GM12878 (cell line): ENCODE data around the gene CUEDC1. TPM values are rescaled to one million over a fixed set of nuclear protein-coding genes. Genes with fewer than 3 reads are reported as not detected.

Experiments
- ATAC-seq: fragments of 200-7000 bp; cut with Tn5 transposase; 3 replicates; pipeline ENCODE4 v1.9.1; 2020; ENCODE audit warnings: mild to moderate bottlenecking, moderate library complexity
- BruUV-seq: library from RNA; stranded (reverse); fragments of 400-500 nt; replicated peaks from 2 replicates; lab custom pipeline; 2021; lab: Mats Ljungman, UMichigan
- CTCF ChIA-PET: fragments of 300-600 bp; sonication (Branson Sonifier 250); formaldehyde crosslinking; extraction: SDS; loops from one replicate; lab custom pipeline; 2021; ENCODE audit warnings: inconsistent platforms; lab: Yijun Ruan, JAX
- POLR2A ChIA-PET: fragments of 350-600 bp; formaldehyde crosslinking; extraction: SDS; loops from one replicate; lab custom pipeline; 2021; ENCODE audit warnings: inconsistent platforms; lab: Charles Lee
- RAD21 ChIA-PET: fragments of 300-600 bp; sonication (Branson Sonifier 250); formaldehyde crosslinking; loops from one replicate; lab custom pipeline; 2023; ENCODE audit warnings: antibody characterized with exemption; ENCODE audit not compliant: unreplicated experiment; lab: Charles Lee
- SMC1A ChIA-PET: fragments of 300-600 bp; sonication (Branson Sonifier 250); formaldehyde crosslinking; loops from one replicate; lab custom pipeline; 2023; ENCODE audit not compliant: unreplicated experiment, uncharacterized antibody; lab: Charles Lee
- DNase-seq: peaks from one replicate; pipeline ENCODE4 v3.0.0-alpha.2; 2011; ENCODE audit warnings: low read depth, low spot score
- FAIRE-seq: peaks from 3 replicates; lab custom pipeline; 2011; peaks lifted over from hg19 to GRCh38; lab: Jason Lieb, UNC
- H2AFZ ChIP-seq: 2 replicates; pipeline ENCODE4 v1.6.0; 2011; ENCODE audit warnings: low read depth, low read length, control low read depth; ENCODE audit not compliant: control insufficient read depth
- H3K27ac ChIP-seq: 2 replicates; pipeline ENCODE4 v1.5.1; 2011; ENCODE audit warnings: control low read depth; ENCODE audit not compliant: control insufficient read depth, insufficient read depth
- H3K27me3 ChIP-seq, 2 experiments: replicated peaks in 1 of 2; 2 replicates each; pipeline versions ENCODE4 v1.6.0 to v1.6.1; 2011; ENCODE audit warnings: low read length in 1 of 2; ENCODE audit not compliant: control insufficient read depth in 2 of 2, insufficient read depth in 2 of 2
- H3K36me3 ChIP-seq, 2 experiments: 2 replicates each; pipeline ENCODE4 v1.5.1; 2011; ENCODE audit warnings: low read length in 1 of 2; ENCODE audit not compliant: control insufficient read depth in 2 of 2, insufficient read depth in 2 of 2
- H3K4me1 ChIP-seq: 2 replicates; pipeline ENCODE4 v1.6.1; 2011; ENCODE audit warnings: mild to moderate bottlenecking, low read length, moderate library complexity, mixed read lengths; ENCODE audit not compliant: control insufficient read depth, insufficient read depth
- H3K4me2 ChIP-seq: 2 replicates; pipeline ENCODE4 v1.6.0; 2011; ENCODE audit warnings: control low read depth; ENCODE audit not compliant: control insufficient read depth, insufficient read depth
- H3K4me3 ChIP-seq: fragments of 200-600 bp; sonication (generic); 2 replicates; pipeline ENCODE4 v1.5.1; 2016
- H3K79me2 ChIP-seq: 2 replicates; pipeline ENCODE4 v1.6.0; 2011; ENCODE audit warnings: low read length; ENCODE audit not compliant: control insufficient read depth, insufficient read depth
- H3K9ac ChIP-seq: 2 replicates; pipeline ENCODE4 v1.8.0; 2011; ENCODE audit warnings: low read length, control low read depth, mixed read lengths; ENCODE audit not compliant: control insufficient read depth, insufficient read depth
- H3K9me3 ChIP-seq: replicated peaks from 3 replicates; pipeline ENCODE4 v1.5.1; 2011; ENCODE audit warnings: mild to moderate bottlenecking, low read length; ENCODE audit not compliant: control insufficient read depth, insufficient read depth
- H4K20me1 ChIP-seq: 2 replicates; pipeline ENCODE4 v1.6.0; 2011; ENCODE audit not compliant: control insufficient read depth, insufficient read depth
- FOXK2 ChIP-seq: fragments of 450-650 bp; IDR thresholded peaks from 2 replicates; pipeline ENCODE4 v1.6.1; 2017; ENCODE audit warnings: mild to moderate bottlenecking, moderate library complexity
- GABPA ChIP-seq: IDR thresholded peaks from 2 replicates; pipeline ENCODE4 v1.6.1; 2014; ENCODE audit warnings: antibody characterized with exemption, low read depth, mild to moderate bottlenecking, inconsistent platforms
- GATAD2B ChIP-seq: fragments of 450-650 bp; conservative IDR thresholded peaks from 2 replicates; pipeline ENCODE4 v1.6.1; 2017; ENCODE audit warnings: low read depth, mild to moderate bottlenecking, moderate library complexity
- IKZF1 ChIP-seq: fragments of 450-650 bp; conservative IDR thresholded peaks from 2 replicates; pipeline ENCODE4 v1.6.1; 2017; ENCODE audit warnings: antibody characterized with exemption, mild to moderate bottlenecking
- SUZ12 ChIP-seq: fragments of 200-600 bp; sonication (generic); IDR thresholded peaks from one replicate; pipeline ENCODE4 v1.6.1; 2018; ENCODE audit warnings: antibody characterized with exemption, mild to moderate bottlenecking; ENCODE audit not compliant: unreplicated experiment
- WGBS: methylation state at CpG from one replicate; pipeline ENCODE4 v1.1.6; 2016; ENCODE audit warnings: low lambda C conversion rate; ENCODE audit not compliant: insufficient replicate concordance, insufficient coverage; ENCODE audit errors: missing lambda C conversion rate; 5-methylcytosine and 5-hydroxymethylcytosine counted together
- in situ Hi-C: fragments of 300-500 bp; cut with MboI; formaldehyde crosslinking; loops from 9 replicates; pipeline ENCODE4 v1.14.3; 2018; ENCODE audit warnings: mixed read lengths
- intact Hi-C: fragments of 100-400 bp; cut with micrococcal nuclease; formaldehyde crosslinking; loops from one replicate; pipeline ENCODE4 v1.14.2; 2022; ENCODE audit not compliant: unreplicated experiment
- polyA plus RNA-seq, 11 experiments: library from polyadenylated mRNA; depleted of rRNA in 4 of 11; unstranded in 6 of 11; stranded (reverse) in 5 of 11; fragments of >200 nt; fragmentation: Nextera tagmentation in 4 of 11; fragmentation: Illumina TruSeq in 1 of 11; extraction: Ambion mirVana in 4 of 11; extraction: Trizol in 1 of 11; gene quantifications; 1 replicate in 1 of 11; 2 replicates in 10 of 11; pipeline versions ENCODE4 v1.2.1 to v1.2.3, GENCODE V29; 2011 to 2016; ENCODE audit warnings: inconsistent platforms in 2 of 11, missing spikeins in 2 of 11, low read depth in 1 of 11
- total RNA-seq, 4 experiments: library from RNA; depleted of rRNA in 3 of 4; stranded (reverse); fragments of >200 nt in 3 of 4; fragmentation: Illumina TruSeq in 1 of 4; extraction: Trizol in 1 of 4; gene quantifications; 2 replicates each; pipeline versions ENCODE4 v1.2.1 to v1.2.3, GENCODE V29; 2013 to 2021
- TF ChIP-seq, protein P1 (sequence below): fragments of 450-650 bp; IDR thresholded peaks from 2 replicates; pipeline ENCODE4 v1.6.1; 2017; ENCODE audit warnings: mild to moderate bottlenecking, moderate library complexity

The CUEDC1 gene
- total and polyA plus RNA-seq, 10 of the 15 experiments (the other 5 are each of a cell fraction or from before 2014, with no cell fraction given), result 0.24 to 7.4 (median 1.8) TPM

DNA sequence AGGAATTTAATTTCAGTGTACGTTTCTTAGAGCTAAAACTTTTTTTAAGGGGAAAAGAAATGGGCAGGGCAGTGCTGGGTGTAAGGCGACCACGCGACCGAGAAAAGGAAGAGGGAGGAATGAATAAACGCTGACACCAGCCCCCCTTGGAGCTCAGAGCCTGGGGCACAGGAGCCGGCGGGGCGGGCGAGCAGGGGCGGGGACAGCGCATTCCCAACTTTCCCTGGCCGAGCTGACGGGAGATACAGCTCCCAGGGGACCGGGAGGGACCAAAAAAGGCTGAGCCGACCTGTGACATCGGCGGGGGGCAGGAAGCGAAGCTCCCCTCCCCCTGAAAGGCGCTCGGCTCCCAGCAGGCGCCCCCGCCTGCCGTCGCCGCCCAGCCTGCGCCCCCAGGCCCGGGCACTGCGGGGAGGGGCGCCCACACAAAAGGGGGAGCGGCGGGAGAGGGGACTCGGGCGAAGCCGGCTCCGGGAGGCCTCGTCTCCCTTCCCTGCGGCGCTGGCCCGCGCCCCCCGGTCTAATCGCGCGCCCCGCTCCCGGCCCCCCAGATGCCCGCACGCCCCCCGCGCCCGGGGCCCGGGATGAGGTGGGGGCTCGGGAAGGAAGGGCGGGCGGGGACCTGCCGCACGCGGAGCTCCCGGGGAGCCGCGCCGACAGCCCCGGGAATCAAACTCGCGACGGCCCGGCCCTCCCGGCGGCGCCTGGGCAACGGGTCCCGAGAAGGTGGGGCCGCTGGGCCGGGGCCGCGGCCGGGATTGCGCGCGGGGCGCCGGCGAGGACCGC, 622 bp downstream of the CUEDC1 start:
- Histone ChIP-seq H4K20me1 (peaks cover 7% of the 10 kb centered on the region; the same call in 1 of the 2 replicates), H3K27me3 (peaks cover 0 to 2% of the 10 kb centered on the region in 2 experiments; a peak in 2 of 4 replicates), H3K9me3 (no peaks in the 10 kb centered on the region), H3K27ac (no peak overlapping the region), H3K79me2 (no peaks in the 10 kb centered on the region), H3K9ac (no peak overlapping the region), H2AFZ (no peak overlapping the region), H3K4me3 (peak overlapping the region; percentile 53; the same call in 1 of the 2 replicates), H3K4me2 (peak overlapping the region; percentile 56; the same call in 1 of the 2 replicates), H3K4me1 (peaks cover 28% of the 10 kb centered on the region), H3K36me3 (no peaks in the 10 kb centered on the region)
- in situ Hi-C loops (no loop called here), intact Hi-C loops (no loop called here)
- DNase-seq (no peak), ATAC-seq (no peak), FAIRE-seq (no peak)
- WGBS, result 2% methylated on average over 11 of the region's 85 CpGs
- BruUV-seq, result no TSS peak
- SMC1A ChIA-PET, result interaction anchor here (1.0 to 10.2 kb wide), 10 partner anchors 8 to 95 kb away, joined by 3 to 138 read pairs (median 4); no protein-coding TSS in a partner anchor
- POLR2A ChIA-PET, result interaction anchor here (0.6 to 3.0 kb wide), 6 partner anchors 9 to 55 kb away, joined by 3 to 10 read pairs (median 6); no protein-coding TSS in a partner anchor
- RAD21 ChIA-PET, result interaction anchor here (0.8 to 9.4 kb wide), 9 partner anchors 12 to 378 kb away, joined by 3 to 55 read pairs (median 7); no protein-coding TSS in a partner anchor
- TF ChIP-seq GATAD2B, result 0 out of 2 replicates have a peak, but pooled peaks have one; percentile 15
- no peak for TF ChIP-seq FOXK2
- TF ChIP-seq SUZ12, result peak; percentile 64
- TF ChIP-seq, protein P1, sequence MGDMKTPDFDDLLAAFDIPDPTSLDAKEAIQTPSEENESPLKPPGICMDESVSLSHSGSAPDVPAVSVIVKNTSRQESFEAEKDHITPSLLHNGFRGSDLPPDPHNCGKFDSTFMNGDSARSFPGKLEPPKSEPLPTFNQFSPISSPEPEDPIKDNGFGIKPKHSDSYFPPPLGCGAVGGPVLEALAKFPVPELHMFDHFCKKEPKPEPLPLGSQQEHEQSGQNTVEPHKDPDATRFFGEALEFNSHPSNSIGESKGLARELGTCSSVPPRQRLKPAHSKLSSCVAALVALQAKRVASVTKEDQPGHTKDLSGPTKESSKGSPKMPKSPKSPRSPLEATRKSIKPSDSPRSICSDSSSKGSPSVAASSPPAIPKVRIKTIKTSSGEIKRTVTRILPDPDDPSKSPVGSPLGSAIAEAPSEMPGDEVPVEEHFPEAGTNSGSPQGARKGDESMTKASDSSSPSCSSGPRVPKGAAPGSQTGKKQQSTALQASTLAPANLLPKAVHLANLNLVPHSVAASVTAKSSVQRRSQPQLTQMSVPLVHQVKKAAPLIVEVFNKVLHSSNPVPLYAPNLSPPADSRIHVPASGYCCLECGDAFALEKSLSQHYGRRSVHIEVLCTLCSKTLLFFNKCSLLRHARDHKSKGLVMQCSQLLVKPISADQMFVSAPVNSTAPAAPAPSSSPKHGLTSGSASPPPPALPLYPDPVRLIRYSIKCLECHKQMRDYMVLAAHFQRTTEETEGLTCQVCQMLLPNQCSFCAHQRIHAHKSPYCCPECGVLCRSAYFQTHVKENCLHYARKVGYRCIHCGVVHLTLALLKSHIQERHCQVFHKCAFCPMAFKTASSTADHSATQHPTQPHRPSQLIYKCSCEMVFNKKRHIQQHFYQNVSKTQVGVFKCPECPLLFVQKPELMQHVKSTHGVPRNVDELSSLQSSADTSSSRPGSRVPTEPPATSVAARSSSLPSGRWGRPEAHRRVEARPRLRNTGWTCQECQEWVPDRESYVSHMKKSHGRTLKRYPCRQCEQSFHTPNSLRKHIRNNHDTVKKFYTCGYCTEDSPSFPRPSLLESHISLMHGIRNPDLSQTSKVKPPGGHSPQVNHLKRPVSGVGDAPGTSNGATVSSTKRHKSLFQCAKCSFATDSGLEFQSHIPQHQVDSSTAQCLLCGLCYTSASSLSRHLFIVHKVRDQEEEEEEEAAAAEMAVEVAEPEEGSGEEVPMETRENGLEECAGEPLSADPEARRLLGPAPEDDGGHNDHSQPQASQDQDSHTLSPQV, result no peak
- TF ChIP-seq GABPA, result no peak
- TF ChIP-seq IKZF1, result 0 out of 2 replicates have a peak, but pooled peaks have one; percentile 15
- CTCF ChIA-PET, result interaction anchor here (0.7 to 1.6 kb wide), 8 partner anchors 14 to 96 kb away, joined by 3 to 10 read pairs (median 4); no protein-coding TSS in a partner anchor
